MCF 10A (cell line): Measurements from ENCODE around the gene UACA. TPM values are rescaled to one million over a fixed set of nuclear protein-coding genes. Genes with fewer than 3 reads are reported as not detected.

Experiments used
- BruUV-seq: library from RNA; stranded (reverse); fragments of 400-500 nt; replicated peaks from 2 replicates; lab custom pipeline; 2021; lab: Mats Ljungman, UMichigan
- CTCF ChIA-PET: fragments of 300-600 bp; sonication (Branson Sonifier 250); formaldehyde crosslinking; extraction: SDS; loops from one replicate; lab custom pipeline; 2021; ENCODE audit warnings: antibody characterized with exemption, inconsistent platforms; lab: Yijun Ruan, JAX
- POLR2A ChIA-PET: fragments of 300-600, 350-650 bp; sonication (Branson Sonifier 250); formaldehyde crosslinking; extraction: SDS; loops from one replicate; lab custom pipeline; 2020; ENCODE audit warnings: antibody characterized with exemption, inconsistent platforms; lab: Yijun Ruan, JAX
- DNase-seq: peaks from one replicate; pipeline ENCODE4 v3.0.0-alpha.2; 2018; ENCODE audit not compliant: unreplicated experiment
- H3K27ac Mint-ChIP-seq: one replicate; pipeline ENCODE4 v1.8.0; 2022; ENCODE audit warnings: mild to moderate bottlenecking, low read depth, mixed read lengths; ENCODE audit not compliant: unreplicated experiment
- H3K27me3 Mint-ChIP-seq: one replicate; pipeline ENCODE4 v1.8.0; 2022; ENCODE audit warnings: mixed read lengths; ENCODE audit not compliant: insufficient read depth, unreplicated experiment
- H3K36me3 Mint-ChIP-seq: one replicate; pipeline ENCODE4 v1.8.0; 2022; ENCODE audit warnings: mild to moderate bottlenecking, moderate library complexity, mixed read lengths; ENCODE audit not compliant: insufficient read depth, unreplicated experiment
- H3K4me1 Mint-ChIP-seq: one replicate; pipeline ENCODE4 v1.8.0; 2022; ENCODE audit warnings: mixed read lengths; ENCODE audit not compliant: insufficient read depth, unreplicated experiment
- H3K4me3 Mint-ChIP-seq: one replicate; pipeline ENCODE4 v1.8.0; 2022; ENCODE audit warnings: mild to moderate bottlenecking, moderate library complexity, mixed read lengths; ENCODE audit not compliant: unreplicated experiment
- H3K9me3 Mint-ChIP-seq: one replicate; pipeline ENCODE4 v1.8.0; 2022; ENCODE audit warnings: mixed read lengths; ENCODE audit not compliant: unreplicated experiment
- intact Hi-C: fragments of 100-400 bp; cut with micrococcal nuclease; formaldehyde crosslinking; loops from 2 replicates; pipeline ENCODE4 v1.14.1; 2022
- total RNA-seq: library from RNA; stranded (reverse); gene quantifications from 2 replicates; pipeline ENCODE4 v1.2.3, GENCODE V29; 2022
- TF ChIP-seq, protein P1 (sequence below): fragments of 200-600 bp; IDR thresholded peaks from one replicate; pipeline ENCODE4 v1.8.0; 2022; ENCODE audit warnings: antibody characterized with exemption, mild to moderate bottlenecking; ENCODE audit not compliant: unreplicated experiment

Gene UACA
- total RNA-seq, 1 experiment from 2014 or later = 37.0 TPM

GRCh38 chr15:70647396-70647795, 116.0 kb downstream of the UACA start:
- no TSS peak for BruUV-seq
- ChIA-PET POLR2A (no interaction called here), CTCF (no interaction called here)
- peaks cover 7% of the 10 kb centered on the region for H3K4me1 Mint-ChIP-seq
- no peak overlapping the region for H3K27ac Mint-ChIP-seq
- no peaks in the 10 kb centered on the region for H3K9me3 Mint-ChIP-seq
- H3K4me3 Mint-ChIP-seq = no peak overlapping the region
- no peaks in the 10 kb centered on the region for H3K27me3 Mint-ChIP-seq
- H3K36me3 Mint-ChIP-seq = no peaks in the 10 kb centered on the region
- no peak for DNase-seq
- TF ChIP-seq, protein P1, sequence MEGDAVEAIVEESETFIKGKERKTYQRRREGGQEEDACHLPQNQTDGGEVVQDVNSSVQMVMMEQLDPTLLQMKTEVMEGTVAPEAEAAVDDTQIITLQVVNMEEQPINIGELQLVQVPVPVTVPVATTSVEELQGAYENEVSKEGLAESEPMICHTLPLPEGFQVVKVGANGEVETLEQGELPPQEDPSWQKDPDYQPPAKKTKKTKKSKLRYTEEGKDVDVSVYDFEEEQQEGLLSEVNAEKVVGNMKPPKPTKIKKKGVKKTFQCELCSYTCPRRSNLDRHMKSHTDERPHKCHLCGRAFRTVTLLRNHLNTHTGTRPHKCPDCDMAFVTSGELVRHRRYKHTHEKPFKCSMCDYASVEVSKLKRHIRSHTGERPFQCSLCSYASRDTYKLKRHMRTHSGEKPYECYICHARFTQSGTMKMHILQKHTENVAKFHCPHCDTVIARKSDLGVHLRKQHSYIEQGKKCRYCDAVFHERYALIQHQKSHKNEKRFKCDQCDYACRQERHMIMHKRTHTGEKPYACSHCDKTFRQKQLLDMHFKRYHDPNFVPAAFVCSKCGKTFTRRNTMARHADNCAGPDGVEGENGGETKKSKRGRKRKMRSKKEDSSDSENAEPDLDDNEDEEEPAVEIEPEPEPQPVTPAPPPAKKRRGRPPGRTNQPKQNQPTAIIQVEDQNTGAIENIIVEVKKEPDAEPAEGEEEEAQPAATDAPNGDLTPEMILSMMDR = no peak
- intact Hi-C loops = no loop called here

GRCh38 chr15:70646169-70646568, 117.2 kb downstream of the UACA start:
- Mint-ChIP-seq H3K4me3 (no peak overlapping the region), H3K4me1 (peaks cover 7% of the 10 kb centered on the region), H3K27me3 (no peaks in the 10 kb centered on the region), H3K27ac (no peak overlapping the region), H3K9me3 (no peaks in the 10 kb centered on the region), H3K36me3 (no peaks in the 10 kb centered on the region)
- BruUV-seq = no TSS peak
- intact Hi-C loops = no loop called here
- DNase-seq = no peak
- ChIA-PET POLR2A (no interaction called here), CTCF (interaction anchor here (1.0 kb wide), 1 partner anchor 11 kb away, joined by 3 read pairs; no protein-coding TSS in a partner anchor)
- TF ChIP-seq, protein P1 = no peak

DNA sequence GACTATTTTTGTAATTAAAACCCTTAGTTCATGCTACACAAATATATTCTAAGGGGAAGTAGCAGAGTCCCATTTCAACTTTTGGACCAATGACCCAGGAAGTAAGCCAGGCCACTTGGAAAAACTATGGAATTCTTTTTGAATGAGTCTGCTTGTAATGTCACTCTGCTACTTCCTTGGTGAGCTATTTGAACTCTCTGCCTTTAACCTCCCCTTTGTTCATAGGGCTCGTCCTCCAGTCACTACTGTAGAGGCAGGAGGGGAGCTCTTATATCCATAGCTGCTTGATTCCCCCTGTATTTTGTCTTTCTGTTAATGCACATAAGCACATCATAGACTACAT, 119.6 kb downstream of the UACA start:
- no peaks in the 10 kb centered on the region for H3K36me3 Mint-ChIP-seq
- H3K4me1 Mint-ChIP-seq = peaks cover 7% of the 10 kb centered on the region
- TF ChIP-seq, protein P1 = no peak
- no peak overlapping the region for H3K27ac Mint-ChIP-seq
- BruUV-seq = no TSS peak
- POLR2A ChIA-PET = interaction anchor here (0.7 kb wide), 1 partner anchor 1360 kb away, joined by 3 read pairs; no protein-coding TSS in a partner anchor
- DNase-seq = peak; percentile 20
- no peaks in the 10 kb centered on the region for H3K27me3 Mint-ChIP-seq
- intact Hi-C loops = no loop called here
- CTCF ChIA-PET = interaction anchor here (1.2 kb wide), 1 partner anchor 36 kb away, joined by 4 read pairs; no protein-coding TSS in a partner anchor
- no peaks in the 10 kb centered on the region for H3K9me3 Mint-ChIP-seq
- no peak overlapping the region for H3K4me3 Mint-ChIP-seq

DNA sequence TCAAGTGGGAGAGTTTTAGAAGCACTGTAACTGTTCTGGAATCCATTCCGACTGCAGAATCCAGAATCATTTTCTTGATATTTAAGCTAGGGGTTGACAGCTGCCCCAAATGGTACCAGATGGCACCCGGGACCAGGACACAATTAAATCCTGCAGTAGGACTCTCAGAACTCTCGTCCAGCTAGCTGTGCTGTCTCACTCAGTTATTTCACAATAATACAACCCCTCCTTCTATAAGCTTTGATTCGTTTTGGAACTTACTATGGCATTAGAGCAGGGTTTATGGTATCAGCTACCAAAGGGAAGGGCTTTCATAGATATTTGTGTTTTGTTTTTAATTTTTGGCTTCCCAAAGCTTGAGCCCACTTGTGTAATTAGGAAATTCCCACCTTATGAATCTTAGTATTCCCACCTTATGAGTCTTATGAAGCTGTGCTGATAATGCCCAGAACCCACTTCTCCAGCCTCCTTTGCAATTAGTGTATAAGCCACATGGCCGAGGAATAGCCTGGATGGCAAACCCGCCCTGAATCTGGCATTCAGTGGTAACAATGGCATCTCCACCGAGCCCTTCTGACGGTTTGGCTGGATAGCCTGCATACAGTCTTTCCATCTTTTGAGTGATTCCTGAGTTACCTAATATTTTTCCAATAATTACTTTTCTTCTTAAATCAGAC, 120.1 kb downstream of the UACA start:
- TF ChIP-seq, protein P1 = no peak
- Mint-ChIP-seq H3K27me3 (no peaks in the 10 kb centered on the region), H3K9me3 (no peaks in the 10 kb centered on the region), H3K4me3 (no peak overlapping the region), H3K4me1 (peaks cover 7% of the 10 kb centered on the region), H3K36me3 (no peaks in the 10 kb centered on the region), H3K27ac (no peak overlapping the region)
- no TSS peak for BruUV-seq
- CTCF ChIA-PET = interaction anchor here (0.9 to 1.2 kb wide), 2 partner anchors 36 to 65 kb away, joined by 3 to 4 read pairs; no protein-coding TSS in a partner anchor
- intact Hi-C loops = no loop called here
- DNase-seq = no peak
- POLR2A ChIA-PET = interaction anchor here (0.7 kb wide), 1 partner anchor 1360 kb away, joined by 3 read pairs; no protein-coding TSS in a partner anchor
